ENCODE measurements around the gene LRRC23.
A peak's percentile ranks its signal among the peaks of the same experiment; 100 is the strongest.
"Not testable (repeated sequence)": the region's sequence is repeated elsewhere in the genome, so short reads cannot be mapped to it uniquely, and the experiment has no call there.

LRRC23 gene

GRCh38 chr12:6872073-6873048 is 32.3 kb upstream of the LRRC23 start:
- no peak for TF ChIP-seq FOXK2 (IDR thresholded peaks at IDR 0.05)
- 0 out of 2 replicates have a peak, but pooled peaks have one; percentile 29 for TF ChIP-seq FOXM1 (IDR thresholded peaks at IDR 0.05; ENCODE audit: borderline replicate concordance)
- TF ChIP-seq ZNF384 (IDR thresholded peaks at IDR 0.05) = no peak
- peak; percentile 77 for DNase-seq (ENCODE audit: extremely low spot score)
- CTCF ChIA-PET = interaction anchor here (0.5 to 2.8 kb wide), 32 partner anchors 9 to 241 kb away, joined by 3 to 28 read pairs (median 4); partner anchors contain the start of genes C12orf57, CDCA3, COPS7A and LRRC23
- POLR2A ChIA-PET = interaction anchor here (0.6 to 12.4 kb wide), 29 partner anchors 9 to 258 kb away, joined by 3 to 214 read pairs (median 7); partner anchors contain the start of genes C12orf57, CDCA3, CLSTN3 and COPS7A

- peak; percentile 96 for DNase-seq (ENCODE audit: extremely low spot score)
- ChIA-PET POLR2A (interaction anchor here (0.7 to 12.4 kb wide), 24 partner anchors 9 to 240 kb away, joined by 3 to 214 read pairs (median 8); partner anchors contain the start of genes C12orf57, CDCA3, COPS7A and ENO2), CTCF (interaction anchor here (0.5 to 2.8 kb wide), 26 partner anchors 8 to 1204 kb away, joined by 3 to 28 read pairs (median 4); partner anchors contain the start of genes CDCA3, COPS7A, MLF2 and USP5)
- peak; percentile 60; the same call in 1 of the 2 replicates for TF ChIP-seq NFRKB (IDR thresholded peaks at IDR 0.05)
- TF ChIP-seq ZNF384 (IDR thresholded peaks at IDR 0.05) = no peak
Measured at GRCh38 chr12:6873094-6874014, 31.3 kb upstream of the LRRC23 start, which contains the start of gene SPSB2. Gene SPSB2, minus strand, starts transcription at chr12:6873303. Its CDS starts 402 bp downstream, at chr12:6872901.

GRCh38 chr12:6874015-6874368 is 30.6 kb upstream of the LRRC23 start:
- not testable (repeated sequence) for DNase-seq (ENCODE audit: extremely low spot score)
- POLR2A ChIA-PET = interaction anchor here (3.2 to 12.4 kb wide), 3 partner anchors 17 to 70 kb away, joined by 55 to 214 read pairs (median 63); partner anchors contain the start of genes C12orf57, CDCA3, RNU7-1 and USP5
- CTCF ChIA-PET = interaction anchor here (0.6 to 2.2 kb wide), 3 partner anchors 17 to 1204 kb away, joined by 3 to 28 read pairs (median 4); partner anchors contain the start of genes CDCA3 and USP5

- ChIA-PET POLR2A (interaction anchor here (0.6 to 1.7 kb wide), 4 partner anchors 9 to 85 kb away, joined by 3 to 8 read pairs (median 3); partner anchors contain the start of genes CDCA3 and USP5), CTCF (interaction anchor here (3.3 kb wide), 1 partner anchor 7 kb away, joined by 14 read pairs; the partner anchor contains the start of gene SPSB2)
- not testable (repeated sequence) for DNase-seq (ENCODE audit: extremely low spot score)
Measured at GRCh38 chr12:6879824-6880223, 24.8 kb upstream of the LRRC23 start.

- ChIA-PET CTCF (interaction anchor here (1.6 to 3.3 kb wide), 2 partner anchors 10 to 13 kb away, joined by 6 to 14 read pairs; partner anchors contain the start of gene SPSB2), POLR2A (interaction anchor here (3.4 kb wide), 1 partner anchor 8 kb away, joined by 23 read pairs; no protein-coding TSS in a partner anchor)
- TF ChIP-seq SP1 (IDR thresholded peaks at IDR 0.05) (no peak), HDGF (IDR thresholded peaks at IDR 0.05; ENCODE audit: borderline replicate concordance) (no peak), LEF1 (IDR thresholded peaks at IDR 0.05; ENCODE audit: borderline replicate concordance) (no peak), CTBP1 (IDR thresholded peaks at IDR 0.05; ENCODE audit: borderline replicate concordance) (no peak), TARDBP (IDR thresholded peaks at IDR 0.05) (no peak), ZNF384 (IDR thresholded peaks at IDR 0.05) (no peak), ELF4 (IDR thresholded peaks at IDR 0.05) (no peak), L3MBTL2 (conservative IDR thresholded peaks at IDR 0.05) (no peak), NFRKB (IDR thresholded peaks at IDR 0.05) (no peak), ARNT (IDR thresholded peaks at IDR 0.05) (no peak), BHLHE40 (IDR thresholded peaks at IDR 0.05; ENCODE audit: borderline replicate concordance) (no peak), PKNOX1 (IDR thresholded peaks at IDR 0.05) (no peak), FOXK2 (IDR thresholded peaks at IDR 0.05) (no peak), FOXA1 (IDR thresholded peaks at IDR 0.05) (no peak), FOXM1 (IDR thresholded peaks at IDR 0.05; ENCODE audit: borderline replicate concordance) (no peak), SUZ12 (IDR thresholded peaks at IDR 0.05) (no peak)
- no peak for DNase-seq (ENCODE audit: extremely low spot score)
Measured at GRCh38 chr12:6883252-6883651, 21.4 kb upstream of the LRRC23 start.

- POLR2A ChIA-PET = interaction anchor here (1.0 to 3.4 kb wide), 2 partner anchors 8 to 31 kb away, joined by 3 to 23 read pairs; no protein-coding TSS in a partner anchor
- no peak for DNase-seq (ENCODE audit: extremely low spot score)
Measured at GRCh38 chr12:6883683-6884082, 20.9 kb upstream of the LRRC23 start.

More at GRCh38 chr12:6883683-6884082, 20.9 kb upstream of the LRRC23 start:
- CTCF ChIA-PET = no interaction called here
- TF ChIP-seq ZNF384 (IDR thresholded peaks at IDR 0.05) = no peak
- TF ChIP-seq FOXA1 (IDR thresholded peaks at IDR 0.05) = no peak
- TF ChIP-seq ARNT (IDR thresholded peaks at IDR 0.05) = no peak
- no peak for TF ChIP-seq TARDBP (IDR thresholded peaks at IDR 0.05)
- TF ChIP-seq NFRKB (IDR thresholded peaks at IDR 0.05) = no peak
- TF ChIP-seq SUZ12 (IDR thresholded peaks at IDR 0.05) = no peak
- no peak for TF ChIP-seq PKNOX1 (IDR thresholded peaks at IDR 0.05)
- no peak for TF ChIP-seq BHLHE40 (IDR thresholded peaks at IDR 0.05; ENCODE audit: borderline replicate concordance)
- TF ChIP-seq FOXK2 (IDR thresholded peaks at IDR 0.05) = no peak
- TF ChIP-seq ELF4 (IDR thresholded peaks at IDR 0.05) = no peak
- TF ChIP-seq HDGF (IDR thresholded peaks at IDR 0.05; ENCODE audit: borderline replicate concordance) = no peak
- no peak for TF ChIP-seq FOXM1 (IDR thresholded peaks at IDR 0.05; ENCODE audit: borderline replicate concordance)
- no peak for TF ChIP-seq LEF1 (IDR thresholded peaks at IDR 0.05; ENCODE audit: borderline replicate concordance)
- no peak for TF ChIP-seq CTBP1 (IDR thresholded peaks at IDR 0.05; ENCODE audit: borderline replicate concordance)
- no peak for TF ChIP-seq L3MBTL2 (conservative IDR thresholded peaks at IDR 0.05)
- TF ChIP-seq SP1 (IDR thresholded peaks at IDR 0.05) = no peak
